HG02798 (cell line): ENCODE measurements around the gene RAI14.

Source experiments
- ATAC-seq: cut with Tn5 transposase; IDR thresholded peaks from one replicate; pipeline ENCODE4 v1.9.1; 2021; ENCODE audit warnings: mild to moderate bottlenecking; ENCODE audit not compliant: unreplicated experiment, poor library complexity

Gene RAI14

GRCh38 chr5:34656001-34656699 lies at the start of gene RAI14:
Gene RAI14 (plus strand): TSS chr5:34656328. CDS start chr5:34686920, 30,592 bp downstream.
- no peak for ATAC-seq

GRCh38 chr5:34608368-34608767 lies 47.8 kb upstream of the RAI14 start:
- no peak for ATAC-seq

- ATAC-seq, result no peak
Observed at GRCh38 chr5:34608859-34609648, 47.1 kb upstream of the RAI14 start.

GRCh38 chr5:34609951-34610441 lies 46.1 kb upstream of the RAI14 start:
- ATAC-seq, result no peak

- ATAC-seq, result no peak
Observed at GRCh38 chr5:34610546-34610945, 45.6 kb upstream of the RAI14 start.

GRCh38 chr5:34611464-34612415 lies 44.4 kb upstream of the RAI14 start:
- ATAC-seq, result no peak

- no peak for ATAC-seq
Observed at GRCh38 chr5:34616651-34617050, 39.5 kb upstream of the RAI14 start.

- ATAC-seq, result no peak
Observed at GRCh38 chr5:34618371-34619065, 37.6 kb upstream of the RAI14 start.

GRCh38 chr5:34620185-34620584 lies 35.9 kb upstream of the RAI14 start:
- ATAC-seq, result no peak

GRCh38 chr5:34621277-34622097 lies 34.6 kb upstream of the RAI14 start:
- no peak for ATAC-seq

GRCh38 chr5:34622098-34622400 lies 34.1 kb upstream of the RAI14 start:
- no peak for ATAC-seq

- ATAC-seq, result no peak
Observed at GRCh38 chr5:34624691-34625090, 31.4 kb upstream of the RAI14 start.

GRCh38 chr5:34625246-34625645 lies 30.9 kb upstream of the RAI14 start:
- no peak for ATAC-seq

- ATAC-seq, result no peak
Observed at GRCh38 chr5:34626036-34626435, 30.1 kb upstream of the RAI14 start.

GRCh38 chr5:34626751-34627150 lies 29.4 kb upstream of the RAI14 start:
- no peak for ATAC-seq

GRCh38 chr5:34627794-34628193 lies 28.3 kb upstream of the RAI14 start:
- ATAC-seq, result no peak

GRCh38 chr5:34628373-34628772 lies 27.8 kb upstream of the RAI14 start:
- ATAC-seq, result no peak

- ATAC-seq, result no peak
Observed at GRCh38 chr5:34630596-34630995, 25.5 kb upstream of the RAI14 start.

GRCh38 chr5:34632807-34633422 lies 23.2 kb upstream of the RAI14 start:
- no peak for ATAC-seq
